GM10248 (cell line): Measurements from ENCODE around the gene ATF5.

Source experiments
- CTCF ChIA-PET: fragments of 300-600 bp; sonication (Branson Sonifier 250); formaldehyde crosslinking; extraction: SDS; loops from one replicate; lab custom pipeline; 2021; ENCODE audit warnings: antibody characterized with exemption; lab: Yijun Ruan, JAX
- POLR2A ChIA-PET: fragments of 350-650 bp; sonication (Branson Sonifier 250); formaldehyde crosslinking; extraction: SDS; loops from one replicate; lab custom pipeline; 2020; ENCODE audit warnings: antibody characterized with exemption; lab: Yijun Ruan, JAX
- DNase-seq: peaks from one replicate; pipeline ENCODE4 v3.0.0; 2012; ENCODE audit errors: extremely low spot score
- TF ChIP-seq, protein P1 (sequence below): IDR thresholded peaks from 2 replicates; pipeline ENCODE4 v1.5.1; 2012; ENCODE audit warnings: mild to moderate bottlenecking, low read depth; ENCODE audit errors: extremely low read depth, missing control alignments, control extremely low read depth

ATF5 gene

DNA sequence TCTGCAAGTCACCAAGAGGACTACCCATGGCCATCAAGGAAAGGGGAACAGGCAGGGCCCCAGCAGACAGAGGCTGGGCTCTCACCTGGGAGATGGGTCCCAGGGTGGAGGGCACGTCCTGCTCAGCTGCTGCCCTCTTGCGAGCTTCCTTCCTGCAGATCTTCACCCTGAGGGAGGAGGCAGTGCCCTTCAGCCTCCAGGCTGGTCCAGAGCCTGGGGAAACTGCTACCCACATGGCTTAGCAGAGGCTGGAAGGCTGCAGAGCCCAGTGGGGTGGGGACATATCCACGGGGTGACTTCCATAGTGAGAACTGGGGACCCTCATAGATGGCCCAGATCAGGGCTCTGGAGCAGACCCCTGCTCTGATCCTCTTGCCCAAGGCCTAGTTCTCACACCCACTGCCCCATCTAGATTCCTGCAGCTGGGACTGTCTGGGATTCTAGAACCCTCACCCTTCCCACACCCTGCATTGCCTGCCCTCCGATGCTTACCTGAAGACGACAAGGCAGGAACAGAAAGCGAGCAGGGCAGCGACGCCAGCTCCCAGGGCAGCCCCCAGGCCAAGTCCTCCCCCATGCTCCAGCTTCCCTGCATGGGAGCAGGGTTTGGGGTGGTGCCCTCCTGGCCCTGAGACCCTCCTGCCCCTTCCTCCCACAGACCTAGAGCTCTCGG lies 22.9 kb downstream of the ATF5 start:
- CTCF ChIA-PET: interaction anchor here (1.0 to 2.3 kb wide), 5 partner anchors 9 to 184 kb away, joined by 3 to 9 read pairs (median 3); no protein-coding TSS in a partner anchor
- TF ChIP-seq, protein P1, sequence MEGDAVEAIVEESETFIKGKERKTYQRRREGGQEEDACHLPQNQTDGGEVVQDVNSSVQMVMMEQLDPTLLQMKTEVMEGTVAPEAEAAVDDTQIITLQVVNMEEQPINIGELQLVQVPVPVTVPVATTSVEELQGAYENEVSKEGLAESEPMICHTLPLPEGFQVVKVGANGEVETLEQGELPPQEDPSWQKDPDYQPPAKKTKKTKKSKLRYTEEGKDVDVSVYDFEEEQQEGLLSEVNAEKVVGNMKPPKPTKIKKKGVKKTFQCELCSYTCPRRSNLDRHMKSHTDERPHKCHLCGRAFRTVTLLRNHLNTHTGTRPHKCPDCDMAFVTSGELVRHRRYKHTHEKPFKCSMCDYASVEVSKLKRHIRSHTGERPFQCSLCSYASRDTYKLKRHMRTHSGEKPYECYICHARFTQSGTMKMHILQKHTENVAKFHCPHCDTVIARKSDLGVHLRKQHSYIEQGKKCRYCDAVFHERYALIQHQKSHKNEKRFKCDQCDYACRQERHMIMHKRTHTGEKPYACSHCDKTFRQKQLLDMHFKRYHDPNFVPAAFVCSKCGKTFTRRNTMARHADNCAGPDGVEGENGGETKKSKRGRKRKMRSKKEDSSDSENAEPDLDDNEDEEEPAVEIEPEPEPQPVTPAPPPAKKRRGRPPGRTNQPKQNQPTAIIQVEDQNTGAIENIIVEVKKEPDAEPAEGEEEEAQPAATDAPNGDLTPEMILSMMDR: no peak
- DNase-seq: no peak
- POLR2A ChIA-PET: no interaction called here

DNA sequence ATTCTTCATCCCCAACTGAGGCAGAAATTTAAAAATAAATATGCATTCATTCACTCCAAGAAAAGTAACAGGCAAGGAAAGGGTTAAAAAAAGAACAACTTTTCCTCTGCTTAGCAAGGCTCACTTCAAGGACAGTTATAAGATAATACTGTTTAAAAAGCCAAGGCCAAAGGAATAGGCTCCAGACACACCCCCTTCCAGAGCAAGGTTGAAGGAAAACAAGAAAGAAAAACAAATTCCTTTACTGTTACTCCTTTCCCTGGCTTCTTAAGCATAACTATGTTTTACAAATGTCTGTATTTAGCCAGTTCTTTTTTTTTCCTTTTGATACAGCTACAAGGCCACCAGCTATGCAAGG lies 23.5 kb downstream of the ATF5 start:
- ChIA-PET CTCF (interaction anchor here (1.0 to 3.1 kb wide), 5 partner anchors 10 to 183 kb away, joined by 3 to 17 read pairs (median 4); no protein-coding TSS in a partner anchor), POLR2A (no interaction called here)
- TF ChIP-seq, protein P1: no peak
- DNase-seq: no peak

GRCh38 chr19:49952906-49953305 lies 23.9 kb downstream of the ATF5 start:
- no peak for DNase-seq
- POLR2A ChIA-PET: no interaction called here
- CTCF ChIA-PET: interaction anchor here (1.1 to 3.1 kb wide), 3 partner anchors 10 to 30 kb away, joined by 3 to 17 read pairs (median 4); no protein-coding TSS in a partner anchor
- TF ChIP-seq, protein P1: no peak

DNA sequence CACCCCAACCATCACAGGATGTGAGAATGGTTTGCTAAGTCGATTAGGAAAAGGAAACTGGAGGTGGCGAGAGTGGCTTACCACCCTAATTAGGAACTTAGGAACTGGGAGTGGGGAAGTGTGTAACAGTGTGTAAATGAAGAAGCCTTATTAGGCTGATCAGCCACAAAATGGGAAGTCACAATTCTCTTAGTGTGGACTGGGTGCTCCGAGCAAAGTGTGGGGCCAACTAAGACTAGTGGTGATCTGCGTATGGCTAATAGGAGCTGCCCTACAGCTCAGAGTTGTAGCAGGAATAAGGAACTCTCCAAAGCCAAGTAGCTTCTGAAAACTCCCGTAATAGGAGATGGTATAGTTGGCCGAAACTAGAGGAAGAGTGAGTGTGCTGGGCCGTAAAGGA lies 24.4 kb downstream of the ATF5 start:
- CTCF ChIA-PET: interaction anchor here (1.2 to 3.1 kb wide), 2 partner anchors 16 to 25 kb away, joined by 3 to 17 read pairs; no protein-coding TSS in a partner anchor
- TF ChIP-seq, protein P1: no peak
- POLR2A ChIA-PET: interaction anchor here (0.6 kb wide), 1 partner anchor 368 kb away, joined by 3 read pairs; no protein-coding TSS in a partner anchor
- DNase-seq: no peak

DNA sequence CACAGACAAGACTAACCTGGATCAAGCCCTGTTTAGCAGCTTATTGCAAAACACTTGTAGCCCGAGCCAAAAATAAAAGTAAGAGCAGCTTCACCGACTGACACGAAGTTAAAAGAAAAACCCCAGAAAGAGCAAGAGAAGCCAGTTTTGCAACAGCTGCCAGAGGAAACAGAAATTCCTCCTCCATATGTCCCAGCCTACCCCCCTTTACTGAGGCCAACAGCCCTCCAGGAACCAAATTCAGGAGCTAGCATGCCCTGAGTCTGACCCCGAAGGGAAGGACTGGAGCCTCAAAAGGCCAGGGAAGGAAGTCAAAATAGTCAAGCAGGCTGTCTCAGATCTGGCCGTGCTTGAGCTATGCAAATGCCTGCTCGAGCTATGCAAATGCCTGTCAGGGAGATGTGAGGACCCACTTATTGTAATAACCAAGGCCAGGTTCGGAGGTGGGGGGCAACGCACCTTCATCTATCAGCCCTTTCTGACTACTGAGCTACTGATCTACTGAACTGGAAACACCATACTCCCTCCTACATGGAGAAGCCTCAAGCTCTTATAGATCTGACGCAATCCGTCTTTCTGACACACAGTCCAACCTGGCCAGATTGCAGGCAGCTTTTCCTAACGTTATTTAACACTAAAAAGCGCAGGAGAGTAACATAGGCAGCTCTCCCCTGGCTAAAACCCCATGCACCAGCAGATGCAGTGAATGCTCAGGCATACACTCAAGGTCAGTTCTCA lies 25.3 kb downstream of the ATF5 start:
- POLR2A ChIA-PET: interaction anchor here (0.5 to 0.8 kb wide), 3 partner anchors 18 to 459 kb away, joined by 3 to 4 read pairs (median 4); no protein-coding TSS in a partner anchor
- TF ChIP-seq, protein P1: no peak
- CTCF ChIA-PET: interaction anchor here (1.0 to 3.1 kb wide), 5 partner anchors 17 to 182 kb away, joined by 3 to 17 read pairs (median 3); no protein-coding TSS in a partner anchor
- no peak for DNase-seq

DNA sequence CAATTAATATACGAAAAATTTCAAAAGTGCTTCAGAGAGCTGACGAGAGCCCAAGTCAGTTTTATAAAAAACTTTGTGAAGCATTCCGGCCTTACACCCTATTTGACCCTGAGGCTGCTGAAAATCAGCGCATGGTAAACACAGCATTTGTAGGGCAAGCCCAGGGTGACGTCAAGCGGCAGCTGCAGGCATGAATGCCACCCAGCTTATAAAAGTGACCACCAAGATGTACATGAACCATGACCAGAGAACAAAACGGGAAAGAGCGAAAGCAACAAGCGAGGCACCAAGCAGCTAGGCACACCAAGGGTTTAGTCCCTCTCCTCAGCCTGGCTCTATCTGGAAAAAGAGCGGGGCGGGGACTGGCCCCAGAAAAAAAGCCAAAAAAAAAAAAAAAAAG lies 25.9 kb downstream of the ATF5 start:
- ChIA-PET POLR2A (interaction anchor here (0.8 kb wide), 1 partner anchor 19 kb away, joined by 3 read pairs; no protein-coding TSS in a partner anchor), CTCF (interaction anchor here (1.0 to 3.1 kb wide), 5 partner anchors 17 to 181 kb away, joined by 3 to 17 read pairs (median 3); no protein-coding TSS in a partner anchor)
- TF ChIP-seq, protein P1: no peak
- DNase-seq: no peak
